HG02623 (cell line): ENCODE measurements around the gene AHCYL2.

ENCODE experiments used
- ATAC-seq: cut with Tn5 transposase; IDR thresholded peaks from one replicate; pipeline ENCODE4 v1.9.1; 2021; ENCODE audit warnings: moderate library complexity; ENCODE audit not compliant: unreplicated experiment

Gene AHCYL2

GRCh38 chr7:129224251-129225205 is at the start of gene AHCYL2:
Gene AHCYL2, plus strand, starts transcription at chr7:129225030.
- ATAC-seq: peak; percentile 87

DNA sequence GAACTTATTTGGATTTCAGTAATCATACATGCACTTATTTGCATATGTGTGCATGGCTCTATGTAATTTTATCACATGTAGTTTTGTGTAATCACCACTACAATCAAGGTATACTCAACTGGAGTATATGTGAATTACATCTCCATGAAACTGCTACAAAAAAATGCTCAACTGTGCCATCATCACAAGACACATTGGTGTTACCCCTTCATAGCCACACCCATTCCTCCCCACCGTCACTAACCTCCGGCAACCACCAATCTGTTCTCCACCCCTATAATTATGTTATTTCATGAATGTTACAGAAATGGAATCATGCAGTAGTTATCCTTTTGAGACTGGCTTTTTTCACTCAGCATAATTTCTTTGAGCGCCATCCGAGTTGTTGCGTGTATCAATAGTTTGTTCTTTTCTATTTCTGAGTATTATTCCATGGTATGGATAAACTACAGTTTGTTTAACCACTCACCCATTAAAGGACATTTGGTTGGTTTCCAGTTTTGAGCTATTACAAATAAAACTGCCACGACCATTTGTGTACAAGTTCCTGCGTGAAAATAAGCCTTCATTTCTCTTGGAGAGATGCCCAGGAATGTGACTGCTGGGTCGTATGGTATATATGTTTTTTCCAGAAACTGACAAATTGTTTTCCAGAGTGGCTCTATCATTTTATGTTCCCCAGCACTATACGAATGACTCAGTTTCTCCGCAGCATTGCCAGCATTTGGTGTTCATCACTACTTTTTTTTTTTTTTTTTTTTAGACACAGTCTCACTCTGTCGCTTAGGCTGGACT is 47.7 kb upstream of the AHCYL2 start:
- ATAC-seq: no peak

GRCh38 chr7:129184981-129185670 is 39.7 kb upstream of the AHCYL2 start:
- ATAC-seq: no peak

DNA sequence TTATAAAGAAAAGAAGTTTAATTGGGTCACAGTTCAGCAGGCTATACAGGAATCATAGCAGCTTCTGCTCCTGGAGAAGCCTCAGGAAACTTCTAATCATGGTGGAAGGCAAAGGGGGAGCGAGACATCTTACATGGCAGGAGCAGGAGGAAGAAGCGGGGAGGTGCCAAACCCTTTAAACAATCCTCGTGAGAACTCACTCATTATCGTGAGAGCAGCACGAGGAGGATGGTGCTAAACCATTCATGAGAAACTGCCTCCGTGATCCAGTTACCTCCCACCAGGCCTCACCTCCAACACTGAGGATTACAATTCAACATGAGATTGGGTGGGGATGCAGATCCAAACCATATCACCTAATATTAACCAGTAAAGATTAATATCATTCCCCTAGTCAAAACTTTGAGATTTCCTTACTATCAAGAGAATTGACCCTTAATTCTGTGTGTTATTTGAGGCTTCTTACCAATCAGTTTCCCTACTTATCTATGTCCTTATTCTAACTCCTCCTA is 38.0 kb upstream of the AHCYL2 start:
- no peak for ATAC-seq

DNA sequence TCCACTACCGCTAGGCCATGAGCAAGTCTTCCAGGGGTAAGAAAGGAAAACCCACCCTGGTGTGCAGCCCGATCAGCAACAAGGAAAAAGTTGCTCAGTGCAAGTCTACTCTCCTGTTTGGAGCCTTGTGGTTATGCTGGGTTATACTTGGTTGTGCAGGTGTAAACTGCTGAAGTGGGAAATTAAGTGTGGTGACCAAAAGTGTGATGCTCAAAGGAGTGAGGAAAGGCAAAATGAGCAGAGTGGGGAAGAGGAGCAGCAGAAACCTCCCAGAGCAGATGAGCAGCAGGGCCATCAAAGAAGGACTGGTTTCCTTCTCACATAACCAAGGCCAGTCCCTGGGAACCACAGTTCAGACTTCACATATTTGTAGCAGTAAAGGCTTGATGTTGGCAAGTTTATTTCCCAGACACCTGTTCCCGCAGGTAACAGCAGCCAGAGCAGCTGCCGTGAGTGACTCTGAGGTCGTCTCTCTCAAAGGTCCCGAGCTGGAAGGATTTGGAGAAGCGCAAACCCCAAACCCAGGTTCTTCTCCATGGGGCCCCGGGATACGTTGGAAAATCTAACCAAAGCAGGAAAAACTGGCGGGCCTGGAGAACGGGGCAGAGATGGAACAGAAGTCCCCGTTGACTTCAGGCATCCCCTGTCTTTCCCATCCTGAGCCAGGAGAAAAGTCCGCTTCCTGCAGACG is 37.0 kb upstream of the AHCYL2 start:
- no peak for ATAC-seq

- ATAC-seq: no peak
Measured at GRCh38 chr7:129188372-129188891, 36.4 kb upstream of the AHCYL2 start, which contains the start of gene SMO. Gene SMO, plus strand, starts transcription at chr7:129188633. Its CDS starts 519 bp downstream, at chr7:129189152.

- no peak for ATAC-seq
Measured at GRCh38 chr7:129188892-129189660, 35.8 kb upstream of the AHCYL2 start.

DNA sequence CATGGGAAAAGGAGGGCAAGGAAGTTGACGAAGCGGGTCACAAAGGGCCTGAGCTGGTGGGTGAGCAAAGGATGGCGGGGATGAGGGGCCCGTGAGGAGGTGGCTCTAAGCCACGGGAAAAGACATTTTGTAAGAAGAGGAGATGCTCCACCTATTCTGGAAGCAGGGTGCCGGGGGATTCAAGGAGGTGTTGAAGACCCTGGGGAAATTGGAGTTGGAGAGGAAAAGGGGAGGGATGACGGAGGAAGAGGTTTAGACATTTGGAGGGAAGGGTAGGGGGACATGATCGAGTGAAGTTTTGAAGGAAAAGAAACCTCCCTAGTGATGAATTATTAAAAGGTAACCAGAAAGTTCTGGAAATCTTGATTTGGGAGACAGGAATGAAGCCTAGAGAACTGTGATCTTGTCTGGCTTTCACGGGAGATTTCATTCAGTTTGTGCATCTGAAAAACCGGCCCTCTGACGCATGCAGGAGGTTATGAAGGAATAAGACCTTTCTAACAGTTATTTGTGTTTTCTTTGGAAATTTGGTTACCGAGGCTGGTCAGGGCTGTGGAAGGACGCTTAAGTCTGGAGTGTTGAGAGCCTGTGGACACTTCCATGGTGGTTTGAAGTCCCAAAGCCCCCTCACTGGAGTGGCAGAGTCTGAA is 35.0 kb upstream of the AHCYL2 start:
- ATAC-seq: no peak

GRCh38 chr7:129191272-129191671 is 33.6 kb upstream of the AHCYL2 start:
- no peak for ATAC-seq

- no peak for ATAC-seq
Measured at GRCh38 chr7:129193892-129194291, 30.9 kb upstream of the AHCYL2 start.

DNA sequence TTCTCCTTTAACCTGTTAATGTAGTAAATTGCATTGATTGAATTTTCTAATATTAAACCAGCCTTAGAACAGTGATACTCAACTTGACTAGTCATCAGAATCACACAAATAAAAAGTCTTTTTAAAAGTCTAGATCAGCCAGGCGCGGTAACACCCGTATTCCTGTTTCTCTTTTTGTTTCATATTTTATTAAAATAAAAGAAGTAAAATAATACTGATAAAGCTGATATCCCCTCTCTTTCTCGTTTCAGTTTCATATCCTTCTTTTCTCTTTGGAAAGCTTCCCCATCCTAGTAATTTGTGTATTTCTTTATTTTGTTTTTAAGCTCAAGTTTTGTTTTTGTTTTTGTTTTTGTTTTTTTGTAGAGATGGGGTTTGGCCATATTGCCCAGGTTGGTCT is 27.1 kb upstream of the AHCYL2 start:
- no peak for ATAC-seq

GRCh38 chr7:129199406-129199805 is 25.4 kb upstream of the AHCYL2 start:
- ATAC-seq: no peak

GRCh38 chr7:129202058-129202777 is 22.6 kb upstream of the AHCYL2 start:
- ATAC-seq: no peak

DNA sequence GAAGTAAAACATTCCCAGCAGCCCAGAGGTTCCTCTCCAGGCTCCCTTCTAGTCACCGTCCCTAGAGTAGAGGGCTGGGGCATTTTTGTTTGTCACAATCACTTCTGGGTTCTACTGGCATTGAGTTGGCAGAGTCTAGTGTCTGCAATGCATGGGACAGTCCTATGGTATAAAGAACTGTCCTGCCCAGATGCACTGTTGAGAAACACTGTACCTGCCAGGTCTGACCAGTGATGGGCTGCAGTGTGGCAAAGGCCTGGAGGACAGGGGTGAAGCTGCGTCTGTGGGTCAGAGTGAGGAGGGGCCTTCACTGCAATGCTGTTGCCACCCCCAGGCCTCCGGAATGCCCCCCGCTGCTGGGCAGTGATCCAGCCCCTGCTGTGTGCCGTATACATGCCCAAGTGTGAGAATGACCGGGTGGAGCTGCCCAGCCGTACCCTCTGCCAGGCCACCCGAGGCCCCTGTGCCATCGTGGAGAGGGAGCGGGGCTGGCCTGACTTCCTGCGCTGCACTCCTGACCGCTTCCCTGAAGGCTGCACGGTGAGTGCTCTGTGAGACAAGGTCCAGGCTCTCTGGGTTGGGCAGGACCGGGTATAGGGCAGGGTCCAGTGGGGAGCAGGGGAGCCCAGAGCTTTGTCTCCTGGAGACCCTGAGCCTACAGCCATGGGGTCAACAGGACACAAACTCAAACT is 21.6 kb upstream of the AHCYL2 start:
- no peak for ATAC-seq

- ATAC-seq: no peak
Measured at GRCh38 chr7:129205126-129205818, 19.6 kb upstream of the AHCYL2 start.

DNA sequence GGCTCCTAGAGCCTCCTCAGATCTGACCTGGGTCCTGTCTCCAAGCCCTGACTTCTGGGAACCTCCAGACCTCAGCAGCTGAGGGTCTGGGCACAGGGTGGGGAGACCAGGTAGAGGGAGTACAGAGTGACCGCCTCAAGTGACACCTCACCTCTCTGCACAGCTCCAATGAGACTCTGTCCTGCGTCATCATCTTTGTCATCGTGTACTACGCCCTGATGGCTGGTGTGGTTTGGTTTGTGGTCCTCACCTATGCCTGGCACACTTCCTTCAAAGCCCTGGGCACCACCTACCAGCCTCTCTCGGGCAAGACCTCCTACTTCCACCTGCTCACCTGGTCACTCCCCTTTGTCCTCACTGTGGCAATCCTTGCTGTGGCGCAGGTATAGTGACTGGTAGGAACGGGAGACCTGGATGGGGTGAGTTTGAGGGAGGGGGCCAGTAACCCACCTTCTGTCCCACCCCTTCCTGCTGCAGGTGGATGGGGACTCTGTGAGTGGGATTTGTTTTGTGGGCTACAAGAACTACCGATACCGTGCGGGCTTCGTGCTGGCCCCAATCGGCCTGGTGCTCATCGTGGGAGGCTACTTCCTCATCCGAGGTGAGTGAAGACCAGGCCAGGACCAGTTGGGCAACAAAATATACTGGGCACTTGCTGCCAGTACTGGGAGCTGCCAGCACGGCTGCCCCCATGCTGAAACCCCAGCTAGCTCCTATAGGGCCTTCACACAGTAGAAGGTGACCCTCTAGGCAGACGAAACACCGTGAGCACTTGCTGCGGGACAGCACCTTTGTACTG is 18.6 kb upstream of the AHCYL2 start:
- no peak for ATAC-seq
